Mesenchymal stem cell (in vitro differentiated cells and primary cell): Measurements from ENCODE around the gene SPEM1.

Experiments
- DNase-seq: peaks from one replicate; pipeline ENCODE4 v3.0.0-alpha.2; 2013
- H2AFZ ChIP-seq: one replicate; pipeline ENCODE4 v1.6.1; 2013; ENCODE audit warnings: low read depth, mild to moderate bottlenecking, control low read depth, inconsistent platforms, low read length, moderate library complexity
- H2AK5ac ChIP-seq: 2 replicates; pipeline ENCODE4 v1.6.1; 2013; ENCODE audit warnings: low read length, moderate library complexity, mild to moderate bottlenecking, inconsistent platforms; ENCODE audit not compliant: severe bottlenecking
- H2BK120ac ChIP-seq: one replicate; pipeline ENCODE4 v1.6.1; 2013; ENCODE audit warnings: low read depth, mild to moderate bottlenecking, inconsistent platforms, low read length, moderate library complexity
- H2BK12ac ChIP-seq, 2 experiments: one replicate each; pipeline ENCODE4 v1.6.1; 2013; ENCODE audit warnings: inconsistent platforms in 2 of 2, low read length in 2 of 2, mild to moderate bottlenecking in 2 of 2, moderate library complexity in 2 of 2, control low read depth in 1 of 2
- H2BK15ac ChIP-seq: one replicate; pipeline ENCODE4 v1.6.1; 2013; ENCODE audit warnings: mild to moderate bottlenecking, low read depth, inconsistent platforms; ENCODE audit not compliant: poor library complexity, severe bottlenecking
- H2BK5ac ChIP-seq: 2 replicates; pipeline ENCODE4 v1.6.1; 2013; ENCODE audit warnings: low read depth, mild to moderate bottlenecking, low read length, control low read depth, inconsistent platforms; ENCODE audit not compliant: poor library complexity, severe bottlenecking
- H3K14ac ChIP-seq, 2 experiments: one replicate each; pipeline ENCODE4 v1.6.1; 2013; ENCODE audit warnings: inconsistent platforms in 2 of 2, low read length in 2 of 2, control low read depth in 1 of 2, mild to moderate bottlenecking in 1 of 2, moderate library complexity in 1 of 2
- H3K18ac ChIP-seq, 2 experiments: one replicate each; pipeline ENCODE4 v1.6.1; 2013; ENCODE audit warnings: inconsistent platforms in 2 of 2, low read length in 2 of 2, control low read depth in 1 of 2, low read depth in 1 of 2, mild to moderate bottlenecking in 1 of 2
- H3K23ac ChIP-seq, 2 experiments: one replicate each; pipeline ENCODE4 v1.6.1; 2013; ENCODE audit warnings: inconsistent platforms in 2 of 2, low read length in 2 of 2, mild to moderate bottlenecking in 2 of 2, moderate library complexity in 2 of 2, control low read depth in 1 of 2
- H3K27ac ChIP-seq: 2 replicates; pipeline ENCODE4 v1.5.1; 2013; ENCODE audit warnings: mild to moderate bottlenecking, moderate library complexity, low read length, control low read depth, inconsistent platforms; ENCODE audit not compliant: poor library complexity, severe bottlenecking
- H3K27me3 ChIP-seq, 2 experiments: 2 replicates each; pipeline versions ENCODE4 v1.6.1 to v1.7.0; 2013; ENCODE audit warnings: low read length in 2 of 2, mild to moderate bottlenecking in 2 of 2, moderate library complexity in 2 of 2, control low read depth in 1 of 2, inconsistent platforms in 1 of 2; ENCODE audit not compliant: control insufficient read depth in 1 of 2, insufficient read depth in 1 of 2
- H3K36me3 ChIP-seq, 2 experiments: 2 replicates each; pipeline versions ENCODE4 v1.6.1 to v1.7.0; 2013; ENCODE audit warnings: low read length in 2 of 2, control low read depth in 1 of 2, inconsistent platforms in 1 of 2, low read depth in 1 of 2, mild to moderate bottlenecking in 1 of 2; ENCODE audit not compliant: insufficient read depth in 2 of 2, control insufficient read depth in 1 of 2
- H3K4ac ChIP-seq, 2 experiments: one replicate each; pipeline ENCODE4 v1.6.1; 2013; ENCODE audit warnings: inconsistent platforms in 2 of 2, low read length in 2 of 2, mild to moderate bottlenecking in 2 of 2, moderate library complexity in 2 of 2, control low read depth in 1 of 2, low read depth in 1 of 2
- H3K4me1 ChIP-seq: 2 replicates; pipeline ENCODE4 v1.6.1; 2013; ENCODE audit warnings: low read depth, low read length, control low read depth; ENCODE audit not compliant: control insufficient read depth, insufficient read depth
- H3K4me2 ChIP-seq: 2 replicates; pipeline ENCODE4 v1.6.1; 2013; ENCODE audit warnings: low read length, mild to moderate bottlenecking, inconsistent platforms; ENCODE audit not compliant: poor library complexity, severe bottlenecking
- H3K4me3 ChIP-seq, 2 experiments: 2 replicates each; pipeline versions ENCODE4 v1.5.1 to v1.7.0; 2013; ENCODE audit warnings: low read length in 2 of 2, mild to moderate bottlenecking in 2 of 2, control low read depth in 1 of 2, low read depth in 1 of 2; ENCODE audit not compliant: insufficient read depth in 1 of 2
- H3K79me1 ChIP-seq: replicated peaks from 2 replicates; pipeline ENCODE4 v1.6.1; 2013; ENCODE audit warnings: mild to moderate bottlenecking, control low read depth, low read length, inconsistent platforms; ENCODE audit not compliant: poor library complexity, severe bottlenecking
- H3K9ac ChIP-seq: 2 replicates; pipeline ENCODE4 v1.7.0; 2013; ENCODE audit warnings: mild to moderate bottlenecking, low read length, moderate library complexity
- H3K9me3 ChIP-seq: 2 replicates; pipeline ENCODE4 v1.7.0; 2013; ENCODE audit warnings: mild to moderate bottlenecking, low read length; ENCODE audit not compliant: control insufficient read depth
- H4K8ac ChIP-seq: one replicate; pipeline ENCODE4 v1.6.1; 2013; ENCODE audit warnings: inconsistent platforms, mild to moderate bottlenecking, low read length, moderate library complexity
- H4K91ac ChIP-seq: one replicate; pipeline ENCODE4 v1.6.1; 2013; ENCODE audit warnings: mild to moderate bottlenecking, low read length, inconsistent platforms
- WGBS: methylation state at CpG from one replicate; pipeline ENCODE4 v1.1.7; 2013; ENCODE audit warnings: mixed read lengths; 5-methylcytosine and 5-hydroxymethylcytosine counted together

Gene SPEM1

GRCh38 chr17:7465597-7466275, 45.6 kb downstream of the SPEM1 start:
- H2BK15ac ChIP-seq, result peak overlapping the region; percentile 80
- H3K4me3 ChIP-seq, result peak overlapping the region in 1 of 2 experiments; percentile 29
- no peak overlapping the region for H2AK5ac ChIP-seq
- DNase-seq, result no peak
- no peak overlapping the region for H2BK12ac ChIP-seq
- no peak overlapping the region for H2BK5ac ChIP-seq
- H3K9me3 ChIP-seq, result no peaks in the 10 kb centered on the region
- no peak overlapping the region for H4K91ac ChIP-seq
- H2AFZ ChIP-seq, result no peak overlapping the region
- peaks cover 49% of the 10 kb centered on the region for H3K79me1 ChIP-seq
- no peak overlapping the region for H3K14ac ChIP-seq
- H3K27ac ChIP-seq, result no peak overlapping the region
- no peak overlapping the region for H3K4me2 ChIP-seq
- no peak overlapping the region for H2BK120ac ChIP-seq
- H3K4ac ChIP-seq, result no peak overlapping the region
- H3K9ac ChIP-seq, result no peak overlapping the region
- no peak overlapping the region for H3K23ac ChIP-seq
- no peaks in the 10 kb centered on the region for H3K27me3 ChIP-seq
- H3K4me1 ChIP-seq, result peaks cover 8% of the 10 kb centered on the region
- WGBS, result 98% methylated on average over 33 of the region's 33 CpGs
- H3K36me3 ChIP-seq, result peaks cover 59 to 67% of the 10 kb centered on the region in 2 experiments
- no peak overlapping the region for H3K18ac ChIP-seq
- no peak overlapping the region for H4K8ac ChIP-seq

- H3K4me2 ChIP-seq, result no peak overlapping the region
- H3K14ac ChIP-seq, result no peak overlapping the region
- no peak overlapping the region for H2AFZ ChIP-seq
- peaks cover 47% of the 10 kb centered on the region for H3K79me1 ChIP-seq
- H3K4me3 ChIP-seq, result no peak overlapping the region
- H4K91ac ChIP-seq, result peak overlapping the region; percentile 73
- 99% methylated on average over 9 of the region's 9 CpGs for WGBS
- peak overlapping the region; percentile 80 for H2BK15ac ChIP-seq
- H2BK5ac ChIP-seq, result no peak overlapping the region
- no peak for DNase-seq
- no peak overlapping the region for H3K23ac ChIP-seq
- H3K27me3 ChIP-seq, result no peaks in the 10 kb centered on the region
- peaks cover 8% of the 10 kb centered on the region for H3K4me1 ChIP-seq
- peaks cover 56 to 61% of the 10 kb centered on the region in 2 experiments for H3K36me3 ChIP-seq
- H3K18ac ChIP-seq, result no peak overlapping the region
- H2BK120ac ChIP-seq, result no peak overlapping the region
- no peak overlapping the region for H3K4ac ChIP-seq
- no peak overlapping the region for H3K27ac ChIP-seq
- no peak overlapping the region for H2AK5ac ChIP-seq
- peak overlapping the region in 1 of 2 experiments; percentile 33 for H2BK12ac ChIP-seq
- H4K8ac ChIP-seq, result peak overlapping the region; percentile 50
- no peaks in the 10 kb centered on the region for H3K9me3 ChIP-seq
- peak overlapping the region; percentile 42 for H3K9ac ChIP-seq
These were observed 46.2 kb downstream of the SPEM1 start for GRCh38 chr17:7466318-7466638.

DNA sequence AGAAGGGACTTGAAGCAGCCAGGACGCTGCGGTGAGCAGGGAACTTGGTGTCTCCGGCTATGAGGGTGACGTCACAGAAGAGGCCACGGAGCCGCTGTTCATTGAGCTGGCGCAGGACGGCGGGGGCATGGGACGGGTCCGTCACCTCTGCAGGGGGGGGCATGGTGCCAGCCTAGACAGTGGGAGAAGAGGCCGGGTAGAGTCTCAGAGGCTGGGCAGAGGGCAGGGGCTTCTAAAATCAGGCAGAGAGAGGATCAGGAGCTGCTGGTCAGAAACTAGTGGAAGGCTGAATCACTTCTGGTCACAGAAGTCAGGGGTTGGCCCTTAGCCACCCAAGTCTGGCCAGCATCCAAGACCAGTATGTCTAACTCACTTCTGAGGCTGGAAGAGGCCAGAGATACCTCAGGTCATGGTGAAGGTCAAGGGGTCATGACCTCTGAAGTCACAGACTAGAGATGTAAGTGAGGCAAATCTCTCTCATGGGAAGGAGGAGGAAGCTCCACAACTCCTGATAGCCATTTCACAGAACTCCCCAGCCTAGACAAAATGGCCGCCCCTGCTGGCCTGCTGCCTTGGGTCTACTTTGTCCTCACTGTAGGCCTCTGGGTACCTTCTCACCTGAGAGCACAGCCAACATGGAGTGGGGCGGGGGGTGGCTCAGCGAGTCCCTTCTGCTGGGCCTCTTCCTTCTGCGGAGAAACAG, 46.7 kb downstream of the SPEM1 start:
- Histone ChIP-seq H2BK15ac (no peak overlapping the region), H3K79me1 (peaks cover 47% of the 10 kb centered on the region), H2BK12ac (peak overlapping the region in 1 of 2 experiments; percentile 33), H2AK5ac (no peak overlapping the region), H2AFZ (no peak overlapping the region), H3K27ac (no peak overlapping the region), H3K9ac (peak overlapping the region; percentile 42), H3K9me3 (no peaks in the 10 kb centered on the region), H2BK5ac (no peak overlapping the region), H3K27me3 (no peaks in the 10 kb centered on the region), H3K23ac (no peak overlapping the region), H3K4ac (no peak overlapping the region), H2BK120ac (no peak overlapping the region), H3K4me3 (no peak overlapping the region), H3K18ac (no peak overlapping the region), H3K14ac (no peak overlapping the region), H4K8ac (peak overlapping the region; percentile 50), H3K4me1 (peaks cover 9% of the 10 kb centered on the region), H4K91ac (peak overlapping the region; percentile 73), H3K36me3 (peaks cover 51 to 56% of the 10 kb centered on the region in 2 experiments), H3K4me2 (no peak overlapping the region)
- DNase-seq, result peak; percentile 46
- 97% methylated on average over 15 of the region's 16 CpGs for WGBS

- H3K9me3 ChIP-seq, result no peaks in the 10 kb centered on the region
- no peak overlapping the region for H3K14ac ChIP-seq
- no peak overlapping the region for H3K23ac ChIP-seq
- no peak overlapping the region for H2BK120ac ChIP-seq
- H3K27me3 ChIP-seq, result no peaks in the 10 kb centered on the region
- H4K91ac ChIP-seq, result no peak overlapping the region
- peaks cover 10% of the 10 kb centered on the region for H3K4me1 ChIP-seq
- H2AK5ac ChIP-seq, result no peak overlapping the region
- H3K4me3 ChIP-seq, result no peak overlapping the region
- H3K9ac ChIP-seq, result no peak overlapping the region
- H3K4ac ChIP-seq, result no peak overlapping the region
- no peak for DNase-seq
- peaks cover 41% of the 10 kb centered on the region for H3K79me1 ChIP-seq
- H2BK12ac ChIP-seq, result no peak overlapping the region
- no peak overlapping the region for H2BK15ac ChIP-seq
- no peak overlapping the region for H2AFZ ChIP-seq
- no peak overlapping the region for H3K4me2 ChIP-seq
- no peak overlapping the region for H4K8ac ChIP-seq
- H2BK5ac ChIP-seq, result no peak overlapping the region
- H3K36me3 ChIP-seq, result peaks cover 43 to 49% of the 10 kb centered on the region in 2 experiments
- 95% methylated on average over 3 of the region's 3 CpGs for WGBS
- no peak overlapping the region for H3K27ac ChIP-seq
- no peak overlapping the region for H3K18ac ChIP-seq
These were observed 47.4 kb downstream of the SPEM1 start for GRCh38 chr17:7467498-7467897.
